HG03439 (cell line): ENCODE results near the gene CEP128.

ENCODE experiments used
- ATAC-seq: cut with Tn5 transposase; IDR thresholded peaks from one replicate; pipeline ENCODE4 v1.9.1; 2021; ENCODE audit warnings: mild to moderate bottlenecking, moderate library complexity; ENCODE audit not compliant: unreplicated experiment

Gene CEP128

DNA sequence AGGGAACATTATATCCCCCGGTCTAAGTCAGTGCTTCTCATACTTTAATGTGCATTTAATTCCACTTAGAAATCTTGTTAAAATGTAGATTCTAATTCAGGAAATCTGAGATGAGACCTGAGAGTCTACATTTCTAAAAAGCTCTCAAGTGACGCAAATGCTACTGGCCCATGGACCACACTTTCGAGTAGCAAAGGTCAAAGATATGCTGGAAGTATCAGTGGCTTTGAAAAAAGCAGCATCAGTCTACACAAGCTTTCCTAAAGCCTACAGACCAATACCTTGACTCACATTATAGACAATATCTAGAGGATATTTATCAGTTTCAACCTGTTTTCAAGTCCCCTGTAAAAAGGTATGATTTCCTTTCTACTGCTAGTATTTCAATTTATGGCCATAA, 248.6 kb downstream of the CEP128 start:
- no peak for ATAC-seq

DNA sequence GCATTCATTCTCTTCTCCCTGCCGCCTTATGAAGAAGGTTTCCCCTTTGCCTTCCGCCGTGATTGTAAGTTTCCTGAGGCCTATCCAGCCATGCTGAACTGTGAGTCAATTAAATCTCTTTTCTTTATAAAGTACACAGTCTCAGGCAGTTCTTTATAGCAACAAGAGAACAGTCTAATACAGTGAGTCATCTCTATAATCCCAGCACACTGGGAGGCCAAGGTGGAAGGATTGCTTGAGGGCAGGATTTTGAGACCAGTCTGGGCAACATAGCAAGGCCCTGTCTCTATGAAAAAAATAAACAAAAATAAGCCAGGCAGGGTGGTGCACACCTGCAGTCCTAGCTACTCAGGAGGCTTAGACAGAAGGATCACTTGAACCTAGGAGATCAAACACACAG, 259.9 kb downstream of the CEP128 start:
- ATAC-seq, result no peak

DNA sequence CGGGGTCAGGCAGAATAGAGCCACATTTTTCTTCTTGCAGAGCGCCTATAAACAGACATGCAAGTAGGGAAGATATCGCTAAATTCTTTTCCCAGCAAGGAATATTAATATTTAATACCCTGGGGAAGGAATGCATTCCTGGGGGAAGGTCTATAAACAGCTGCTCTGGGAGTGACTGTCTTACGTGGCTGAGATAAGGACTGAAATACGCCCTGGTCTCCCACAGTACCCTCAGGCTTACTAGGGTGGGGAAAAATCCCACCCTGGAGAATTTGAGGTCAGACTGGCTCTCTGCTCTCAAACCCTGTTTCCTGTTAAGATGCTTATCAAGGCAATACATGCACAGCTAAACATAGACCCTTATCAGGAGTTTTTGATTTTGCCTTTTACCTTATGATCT, 262.3 kb downstream of the CEP128 start:
- no peak for ATAC-seq

GRCh38 chr14:80678436-80678835, 263.1 kb downstream of the CEP128 start:
- no peak for ATAC-seq

- ATAC-seq, result no peak
Observed at GRCh38 chr14:80669426-80669825, 272.1 kb downstream of the CEP128 start.

DNA sequence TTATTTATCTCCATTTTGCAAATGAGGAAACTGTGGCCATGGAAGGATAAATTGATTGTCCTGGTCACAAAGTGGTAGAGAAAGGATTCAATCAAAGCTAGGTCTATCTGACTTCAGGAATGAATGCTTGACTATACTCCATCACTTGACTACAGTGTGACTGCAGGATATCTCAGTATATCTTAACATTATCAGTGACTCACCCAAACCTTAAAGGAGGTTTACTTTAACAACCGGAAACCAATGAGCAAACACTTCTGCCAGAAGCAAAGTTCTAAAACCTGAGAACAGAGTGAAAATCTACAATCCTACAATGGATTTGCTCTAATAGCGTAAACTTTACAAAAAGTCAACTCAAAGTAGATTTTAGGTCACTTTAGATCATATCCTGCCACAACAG, 277.0 kb downstream of the CEP128 start:
- no peak for ATAC-seq

- no peak for ATAC-seq
Observed at GRCh38 chr14:80663541-80663940, 278.0 kb downstream of the CEP128 start.

- ATAC-seq, result no peak
Observed at GRCh38 chr14:80659783-80660182, 281.8 kb downstream of the CEP128 start.

DNA sequence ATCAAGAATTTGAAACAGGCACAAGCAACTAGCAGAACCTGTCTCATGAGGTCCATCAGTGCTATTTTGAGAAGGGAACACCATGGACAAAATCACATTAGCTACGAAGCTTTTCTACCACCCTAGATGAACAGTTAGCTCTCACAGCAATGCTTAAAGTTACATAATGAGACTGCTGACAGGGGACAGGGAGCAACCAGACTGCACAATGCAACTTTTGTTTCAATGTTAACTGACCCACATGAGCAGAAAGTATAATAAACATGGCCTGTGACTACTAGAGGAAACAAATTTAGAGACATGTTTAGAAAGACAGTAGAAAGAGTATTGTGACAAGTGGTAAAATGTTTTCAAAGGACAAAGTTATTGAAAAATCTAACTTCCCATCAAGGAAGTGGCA, 282.8 kb downstream of the CEP128 start:
- ATAC-seq, result no peak

DNA sequence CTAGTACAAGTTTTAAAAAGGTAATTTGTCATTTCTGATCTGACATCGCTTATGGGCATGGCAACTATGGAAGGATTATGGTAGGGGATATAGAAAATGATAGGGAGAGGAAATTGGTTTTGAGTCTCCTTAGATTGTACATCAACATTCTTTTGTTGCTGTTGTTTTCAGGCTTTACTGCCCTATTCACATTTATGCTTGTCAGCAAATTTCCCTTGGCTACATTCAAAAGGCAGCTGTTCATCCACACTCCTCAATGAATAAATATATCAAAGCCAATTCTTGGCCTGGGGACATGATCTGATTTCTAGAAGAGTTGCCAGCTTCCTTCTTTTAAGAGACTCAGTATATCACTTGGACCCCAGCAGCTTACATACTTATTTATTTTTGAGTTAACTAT, 283.4 kb downstream of the CEP128 start:
- no peak for ATAC-seq

DNA sequence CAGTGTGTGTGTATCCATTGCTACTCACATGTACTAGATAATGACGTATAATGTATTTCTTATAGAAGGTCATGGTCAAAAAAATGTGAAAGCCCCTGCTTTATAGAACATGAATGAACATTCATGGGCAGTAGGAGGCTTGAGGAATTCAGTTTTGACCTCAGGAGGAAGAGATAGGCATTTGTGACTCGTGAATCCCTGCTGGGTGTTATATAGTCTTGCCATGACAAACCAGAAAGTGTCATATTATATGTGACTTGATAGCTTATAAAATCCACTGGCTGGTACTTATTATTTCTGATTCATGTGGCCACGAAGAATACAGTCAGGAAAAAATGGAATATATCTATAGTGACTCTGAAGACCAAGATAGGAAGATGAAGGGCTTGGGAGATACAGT, 287.6 kb downstream of the CEP128 start:
- no peak for ATAC-seq

GRCh38 chr14:80645667-80646413, 295.7 kb downstream of the CEP128 start:
- no peak for ATAC-seq

DNA sequence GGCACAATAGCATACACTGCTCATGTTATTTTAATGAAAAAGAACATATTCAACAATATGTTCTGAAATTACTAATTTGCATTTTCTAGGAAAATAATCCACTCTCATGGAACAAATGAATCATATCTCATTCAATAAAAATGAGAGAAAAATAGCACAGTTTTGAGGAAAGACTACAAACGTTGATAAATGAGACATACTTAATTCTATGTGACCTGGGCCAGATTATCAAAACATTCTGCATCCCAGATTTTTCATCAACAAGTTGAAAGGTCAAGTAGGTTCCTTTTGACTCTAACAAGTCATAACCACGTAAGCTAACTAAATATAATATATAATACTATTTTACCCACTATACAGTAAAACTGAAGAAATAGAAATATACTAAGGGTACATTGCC, 296.7 kb downstream of the CEP128 start:
- no peak for ATAC-seq

- no peak for ATAC-seq
Observed at GRCh38 chr14:80638620-80639515, 302.7 kb downstream of the CEP128 start.

- ATAC-seq, result no peak
Observed at GRCh38 chr14:80637756-80638619, 303.6 kb downstream of the CEP128 start.

DNA sequence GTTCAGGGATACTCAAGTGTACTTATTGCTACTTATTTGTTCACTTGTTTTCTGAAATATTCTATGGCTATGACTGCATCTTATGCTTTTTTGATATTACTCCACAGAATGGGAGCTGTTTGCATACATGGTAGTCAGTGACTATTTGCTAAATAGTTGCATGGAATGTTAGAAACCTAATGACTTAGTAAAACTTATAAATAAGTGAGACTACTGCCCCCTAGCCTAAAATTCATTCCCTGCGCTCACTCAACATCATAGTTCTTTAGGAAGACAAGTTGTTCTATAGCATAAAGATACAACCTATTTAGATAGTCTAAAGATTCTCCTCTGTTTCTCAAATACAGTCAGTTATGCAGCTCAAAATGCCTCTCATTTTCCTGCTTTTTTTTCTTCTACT, 305.5 kb downstream of the CEP128 start:
- ATAC-seq, result no peak

GRCh38 chr14:80634106-80634758, 307.3 kb downstream of the CEP128 start:
- no peak for ATAC-seq

GRCh38 chr14:80629606-80630005, 311.9 kb downstream of the CEP128 start:
- no peak for ATAC-seq

DNA sequence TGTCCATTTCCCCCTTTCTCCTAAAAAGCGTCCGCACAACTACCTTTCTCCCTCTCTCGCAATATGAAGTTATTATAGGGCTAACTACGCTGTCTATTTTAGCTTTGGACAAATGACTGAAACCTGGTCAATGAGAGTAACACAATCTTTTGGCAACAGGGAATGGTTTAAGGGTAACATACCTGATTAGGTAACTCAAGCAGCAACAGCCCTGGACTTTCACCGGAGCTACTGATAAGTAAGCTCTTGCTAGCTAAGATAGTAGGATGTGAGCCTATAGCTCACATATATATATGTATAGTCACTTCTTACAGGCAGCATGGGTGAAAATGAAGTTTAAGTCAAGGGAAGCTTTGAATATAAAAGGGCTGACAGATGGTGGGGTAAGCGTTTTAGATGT, 313.0 kb downstream of the CEP128 start:
- no peak for ATAC-seq

- no peak for ATAC-seq
Observed at GRCh38 chr14:80627745-80628144, 313.8 kb downstream of the CEP128 start.

GRCh38 chr14:80624581-80624980, 317.0 kb downstream of the CEP128 start:
- ATAC-seq, result no peak
